ENCODE measurements around the gene LARGE2. TPM values are rescaled to one million over a fixed set of nuclear protein-coding genes. Genes with fewer than 3 reads are reported as not detected.
"Not testable (repeated sequence)": the region's sequence is repeated elsewhere in the genome, so short reads cannot be mapped to it uniquely, and the experiment has no call there.

LARGE2 gene
- total and polyA plus RNA-seq, 7 donors = 0.13 TPM; not detected in 6

DNA sequence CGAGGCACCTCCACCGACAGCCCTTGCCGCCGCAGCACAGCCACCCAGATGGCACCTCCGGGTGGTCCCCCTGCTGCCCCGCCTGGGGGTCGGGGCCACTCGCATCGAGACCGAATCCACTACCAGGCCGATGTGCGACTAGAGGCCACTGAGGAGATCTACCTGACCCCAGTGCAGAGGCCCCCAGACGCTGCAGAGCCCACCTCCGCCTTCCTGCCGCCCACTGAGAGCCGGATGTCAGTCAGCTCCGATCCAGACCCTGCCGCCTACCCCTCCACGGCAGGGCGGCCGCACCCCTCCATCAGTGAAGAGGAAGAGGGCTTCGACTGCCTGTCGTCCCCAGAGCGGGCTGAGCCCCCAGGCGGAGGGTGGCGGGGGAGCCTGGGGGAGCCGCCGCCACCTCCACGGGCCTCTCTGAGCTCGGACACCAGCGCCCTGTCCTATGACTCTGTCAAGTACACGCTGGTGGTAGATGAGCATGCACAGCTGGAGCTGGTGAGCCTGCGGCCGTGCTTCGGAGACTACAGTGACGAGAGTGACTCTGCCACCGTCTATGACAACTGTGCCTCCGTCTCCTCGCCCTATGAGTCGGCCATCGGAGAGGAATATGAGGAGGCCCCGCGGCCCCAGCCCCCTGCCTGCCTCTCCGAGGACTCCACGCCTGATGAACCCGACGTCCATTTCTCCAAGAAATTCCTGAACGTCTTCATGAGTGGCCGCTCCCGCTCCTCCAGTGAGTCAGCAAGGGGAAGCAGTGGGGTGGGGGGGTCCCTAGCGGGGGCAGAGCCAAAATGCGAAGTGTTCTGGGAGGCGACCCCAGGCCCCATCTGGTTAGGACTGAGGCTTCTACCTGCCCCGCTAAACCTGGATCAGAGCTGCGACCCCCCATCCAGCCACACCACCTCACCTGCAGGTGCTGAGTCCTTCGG, 19.7 kb upstream of the LARGE2 start:
- no peak for ATAC-seq

DNA sequence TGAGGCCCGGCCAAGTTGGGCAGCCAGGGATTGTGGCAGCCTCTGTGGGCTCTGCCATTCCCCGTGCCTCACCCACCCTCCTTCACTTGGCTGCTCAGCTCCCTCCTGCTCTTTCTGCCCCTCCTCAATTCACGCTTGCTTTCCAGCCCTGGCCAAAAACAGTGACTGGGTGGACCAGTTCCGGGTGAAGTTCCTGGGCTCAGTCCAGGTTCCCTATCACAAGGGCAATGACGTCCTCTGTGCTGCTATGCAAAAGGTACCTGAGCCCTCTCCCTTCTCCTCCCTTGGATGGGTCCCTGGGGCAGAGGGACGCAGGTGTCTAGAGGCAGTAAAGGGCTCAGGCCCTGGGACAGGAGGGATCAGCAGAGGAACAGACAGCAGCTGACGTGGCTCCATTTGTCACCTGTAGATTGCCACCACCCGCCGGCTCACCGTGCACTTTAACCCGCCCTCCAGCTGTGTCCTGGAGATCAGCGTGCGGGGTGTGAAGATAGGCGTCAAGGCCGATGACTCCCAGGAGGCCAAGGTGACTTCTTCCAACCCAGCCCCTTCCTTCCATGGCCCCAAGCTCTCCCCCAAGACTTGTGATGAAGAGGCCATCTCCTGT, 18.0 kb upstream of the LARGE2 start:
- 75 to 83% (median 76%) methylated on average over 15 of the region's 15 CpGs for WGBS, 3 donors
- H3K36me3 ChIP-seq (ENCODE audit: insufficient read depth in 1 of 2, low read depth in 1 of 2) = peaks cover 0 to 4% of the 10 kb centered on the region in 2 donors
- no peak for ATAC-seq

More for the DNA sequence above, 19.7 kb upstream of the LARGE2 start:
- TF ChIP-seq, protein P1, sequence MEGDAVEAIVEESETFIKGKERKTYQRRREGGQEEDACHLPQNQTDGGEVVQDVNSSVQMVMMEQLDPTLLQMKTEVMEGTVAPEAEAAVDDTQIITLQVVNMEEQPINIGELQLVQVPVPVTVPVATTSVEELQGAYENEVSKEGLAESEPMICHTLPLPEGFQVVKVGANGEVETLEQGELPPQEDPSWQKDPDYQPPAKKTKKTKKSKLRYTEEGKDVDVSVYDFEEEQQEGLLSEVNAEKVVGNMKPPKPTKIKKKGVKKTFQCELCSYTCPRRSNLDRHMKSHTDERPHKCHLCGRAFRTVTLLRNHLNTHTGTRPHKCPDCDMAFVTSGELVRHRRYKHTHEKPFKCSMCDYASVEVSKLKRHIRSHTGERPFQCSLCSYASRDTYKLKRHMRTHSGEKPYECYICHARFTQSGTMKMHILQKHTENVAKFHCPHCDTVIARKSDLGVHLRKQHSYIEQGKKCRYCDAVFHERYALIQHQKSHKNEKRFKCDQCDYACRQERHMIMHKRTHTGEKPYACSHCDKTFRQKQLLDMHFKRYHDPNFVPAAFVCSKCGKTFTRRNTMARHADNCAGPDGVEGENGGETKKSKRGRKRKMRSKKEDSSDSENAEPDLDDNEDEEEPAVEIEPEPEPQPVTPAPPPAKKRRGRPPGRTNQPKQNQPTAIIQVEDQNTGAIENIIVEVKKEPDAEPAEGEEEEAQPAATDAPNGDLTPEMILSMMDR (IDR thresholded peaks at IDR 0.05) = no peak
- Histone ChIP-seq H3K27me3 (ENCODE audit: insufficient read depth in 3 of 3, low read length in 2 of 3) (peaks cover 0 to 29% (median 11%) of the 10 kb centered on the region in 3 donors), H3K4me3 (no peak overlapping the region), H3K4me1 (no peaks in the 10 kb centered on the region), H3K9me3 (no peaks in the 10 kb centered on the region), H3K27ac (no peak overlapping the region), H3K36me3 (ENCODE audit: insufficient read depth in 1 of 2, low read depth in 1 of 2) (no peaks in the 10 kb centered on the region)
- intact Hi-C loops (cut with DNase I) = no loop called here
- 90 to 92% (median 91%) methylated on average over 53 to 56 of the region's 56 CpGs for WGBS, 3 donors
- DNase-seq = no peak

DNA sequence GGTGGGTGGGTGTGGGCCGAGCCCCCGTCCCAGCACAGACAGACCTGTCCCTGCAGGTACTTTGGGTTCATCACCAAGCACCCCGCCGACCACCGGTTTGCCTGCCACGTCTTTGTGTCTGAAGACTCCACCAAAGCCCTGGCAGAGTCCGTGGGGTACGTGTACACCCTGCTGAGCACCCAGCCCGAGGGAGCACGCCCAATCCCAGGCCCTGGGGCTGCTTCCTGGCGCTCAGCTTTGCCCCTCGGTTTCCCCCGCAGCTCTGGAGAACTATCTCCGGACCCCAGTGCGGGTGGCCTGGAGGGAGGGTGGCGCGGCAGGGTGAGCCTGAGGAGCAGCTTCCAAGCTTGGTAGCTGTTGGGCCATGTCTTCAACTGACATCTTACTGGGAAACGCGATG, 17.4 kb upstream of the LARGE2 start:
- no peaks in the 10 kb centered on the region for H3K9me3 ChIP-seq
- ATAC-seq (no peak), DNase-seq (no peak)
- H3K27me3 ChIP-seq (ENCODE audit: insufficient read depth in 3 of 3, low read length in 2 of 3) = peaks cover 0 to 9% (median 3%) of the 10 kb centered on the region in 3 donors
- no peaks in the 10 kb centered on the region for H3K4me1 ChIP-seq
- peaks cover 0 to 11% of the 10 kb centered on the region in 2 donors for H3K36me3 ChIP-seq (ENCODE audit: insufficient read depth in 1 of 2, low read depth in 1 of 2)
- TF ChIP-seq, protein P1 (IDR thresholded peaks at IDR 0.05) = no peak
- no peak overlapping the region for H3K4me3 ChIP-seq
- 89 to 91% (median 91%) methylated on average over 17 to 19 of the region's 19 CpGs for WGBS, 3 donors
- H3K27ac ChIP-seq = no peak overlapping the region
- intact Hi-C loops (cut with DNase I) = no loop called here

More for the DNA sequence above, 18.0 kb upstream of the LARGE2 start:
- Histone ChIP-seq H3K4me1 (no peaks in the 10 kb centered on the region), H3K27me3 (ENCODE audit: insufficient read depth in 3 of 3, low read length in 2 of 3) (peaks cover 0 to 13% (median 3%) of the 10 kb centered on the region in 3 donors), H3K27ac (no peak overlapping the region), H3K4me3 (no peak overlapping the region), H3K9me3 (no peaks in the 10 kb centered on the region)
- intact Hi-C loops (cut with DNase I) = no loop called here
- TF ChIP-seq, protein P1 (IDR thresholded peaks at IDR 0.05) = no peak
- no peak for DNase-seq

DNA sequence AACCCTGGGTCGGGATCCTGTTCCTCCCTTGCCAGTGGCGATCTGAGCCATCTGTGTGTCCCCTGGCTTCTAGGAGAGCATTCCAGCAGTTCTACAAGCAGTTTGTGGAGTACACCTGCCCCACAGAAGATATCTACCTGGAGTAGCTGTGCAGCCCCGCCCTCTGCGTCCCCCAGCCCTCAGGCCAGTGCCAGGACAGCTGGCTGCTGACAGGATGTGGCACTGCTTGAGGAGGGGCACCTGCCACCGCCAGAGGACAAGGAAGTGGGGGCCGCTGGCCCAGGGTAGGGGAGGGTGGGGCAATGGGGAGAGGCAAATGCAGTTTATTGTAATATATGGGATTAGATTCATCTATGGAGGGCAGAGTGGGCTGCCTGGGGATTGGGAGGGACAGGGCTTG, 16.9 kb upstream of the LARGE2 start:
- H3K4me3 ChIP-seq; H3K27ac ChIP-seq; DNase-seq; intact Hi-C loops (cut with DNase I); ATAC-seq; H3K4me1 ChIP-seq; H3K27me3 ChIP-seq (ENCODE audit: insufficient read depth in 3 of 3, low read length in 2 of 3); H3K9me3 ChIP-seq: not testable (repeated sequence)
- H3K36me3 ChIP-seq (ENCODE audit: insufficient read depth in 1 of 2, low read depth in 1 of 2) = peaks cover 0 to 16% of the 10 kb centered on the region in 2 donors
- 65 to 78% (median 71%) methylated on average over 6 of the region's 6 CpGs for WGBS, 3 donors

DNA sequence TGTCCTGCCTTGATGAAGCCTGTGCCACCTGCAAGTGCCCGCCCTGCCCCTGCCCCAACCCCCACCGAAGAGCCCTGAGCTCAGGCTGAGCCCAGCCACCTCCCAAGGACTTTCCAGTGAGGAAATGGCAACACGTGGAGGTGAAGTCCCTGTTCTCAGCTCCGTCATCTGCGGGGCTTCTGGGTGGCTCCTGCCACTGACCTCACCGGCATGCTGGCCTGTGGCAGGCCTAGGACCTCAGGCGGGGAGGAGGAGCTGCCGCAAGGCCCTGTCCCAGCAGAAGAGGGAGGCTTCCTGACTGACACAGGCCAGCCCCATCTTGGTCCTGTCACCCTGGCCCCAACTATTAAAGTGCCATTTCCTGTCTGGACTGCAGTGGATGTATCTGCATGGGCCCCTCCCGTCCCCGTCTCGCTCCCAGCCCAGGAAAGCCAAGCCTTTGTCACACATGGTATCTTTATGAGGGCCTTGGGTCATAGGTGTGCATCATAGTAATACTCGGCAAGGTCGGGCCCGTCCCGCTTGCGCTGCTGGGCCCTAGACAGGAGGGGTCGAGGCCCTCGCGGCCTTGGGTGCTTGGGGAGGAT, 16.3 kb upstream of the LARGE2 start:
- Histone ChIP-seq H3K27ac (no peak overlapping the region), H3K4me1 (no peaks in the 10 kb centered on the region), H3K9me3 (no peaks in the 10 kb centered on the region), H3K27me3 (ENCODE audit: insufficient read depth in 3 of 3, low read length in 2 of 3) (no peaks in the 10 kb centered on the region), H3K36me3 (ENCODE audit: insufficient read depth in 1 of 2, low read depth in 1 of 2) (peaks cover 0 to 22% of the 10 kb centered on the region in 2 donors), H3K4me3 (no peak overlapping the region)
- ATAC-seq = no peak
- no peak for DNase-seq
- WGBS, 3 donors = 69 to 75% (median 71%) methylated on average over 19 of the region's 19 CpGs
- intact Hi-C loops (cut with DNase I) = no loop called here
- TF ChIP-seq, protein P1 (IDR thresholded peaks at IDR 0.05) = no peak

Data from psoas muscle (tissue), 8 donors.